ENCODE results near the gene KCNJ4.

Gene KCNJ4

GRCh38 chr22:38455076-38455529 is at the start of gene KCNJ4:
KCNJ4 (minus strand) TSS chr22:38455199; CDS start chr22:38428132, 27,067 bp downstream.
- no peak for FAIRE-seq

GRCh38 chr22:38503021-38503420 is 48.0 kb upstream of the KCNJ4 start:
- no peak for FAIRE-seq
- no peak for DNase-seq (ENCODE audit: insufficient read length, low spot score)

More at GRCh38 chr22:38455076-38455529, at the start of gene KCNJ4:
- DNase-seq (ENCODE audit: insufficient read length, low spot score): no peak

GRCh38 chr22:38501797-38502672 is 47.0 kb upstream of the KCNJ4 start:
- no peak for DNase-seq (ENCODE audit: insufficient read length, low spot score)
- FAIRE-seq: no peak

GRCh38 chr22:38497869-38498268 is 42.9 kb upstream of the KCNJ4 start:
- DNase-seq (ENCODE audit: insufficient read length, low spot score) (no peak), FAIRE-seq (no peak)

GRCh38 chr22:38494939-38495338 is 39.9 kb upstream of the KCNJ4 start:
- FAIRE-seq: no peak
- DNase-seq (ENCODE audit: insufficient read length, low spot score): no peak

- DNase-seq (ENCODE audit: insufficient read length, low spot score): no peak
- no peak for FAIRE-seq
Observed at GRCh38 chr22:38494498-38494897, 39.5 kb upstream of the KCNJ4 start.

GRCh38 chr22:38491707-38492348 is 36.8 kb upstream of the KCNJ4 start:
- FAIRE-seq: no peak
- DNase-seq (ENCODE audit: insufficient read length, low spot score): no peak

GRCh38 chr22:38490915-38491314 is 35.9 kb upstream of the KCNJ4 start:
- no peak for DNase-seq (ENCODE audit: insufficient read length, low spot score)

GRCh38 chr22:38490475-38490874 is 35.5 kb upstream of the KCNJ4 start:
- DNase-seq (ENCODE audit: insufficient read length, low spot score) (no peak), FAIRE-seq (no peak)

More at GRCh38 chr22:38490915-38491314, 35.9 kb upstream of the KCNJ4 start:
- FAIRE-seq: no peak

- DNase-seq (ENCODE audit: insufficient read length, low spot score) (no peak), FAIRE-seq (no peak)
Observed at GRCh38 chr22:38489561-38490145, 34.7 kb upstream of the KCNJ4 start.

- no peak for FAIRE-seq
Observed at GRCh38 chr22:38489142-38489541, 34.1 kb upstream of the KCNJ4 start.

GRCh38 chr22:38487946-38488345 is 32.9 kb upstream of the KCNJ4 start:
- FAIRE-seq (no peak), DNase-seq (ENCODE audit: insufficient read length, low spot score) (no peak)

More at GRCh38 chr22:38489142-38489541, 34.1 kb upstream of the KCNJ4 start:
- DNase-seq (ENCODE audit: insufficient read length, low spot score): no peak

- DNase-seq (ENCODE audit: insufficient read length, low spot score) (no peak), FAIRE-seq (no peak)
Observed at GRCh38 chr22:38485783-38486182, 30.8 kb upstream of the KCNJ4 start.

- DNase-seq (ENCODE audit: insufficient read length, low spot score): no peak
- FAIRE-seq: no peak
Observed at GRCh38 chr22:38484244-38484643, 29.2 kb upstream of the KCNJ4 start.

GRCh38 chr22:38482662-38483308 is 27.8 kb upstream of the KCNJ4 start:
- peak; percentile 35 for FAIRE-seq
- no peak for DNase-seq (ENCODE audit: insufficient read length, low spot score)

GRCh38 chr22:38481871-38482332 is 26.9 kb upstream of the KCNJ4 start:
- DNase-seq (ENCODE audit: insufficient read length, low spot score) (no peak), FAIRE-seq (no peak)

GRCh38 chr22:38481162-38481870 is 26.3 kb upstream of the KCNJ4 start:
- no peak for FAIRE-seq
- DNase-seq (ENCODE audit: insufficient read length, low spot score): no peak

GRCh38 chr22:38479096-38479837 is 24.3 kb upstream of the KCNJ4 start:
- DNase-seq (ENCODE audit: insufficient read length, low spot score) (no peak), FAIRE-seq (peak; percentile 11)

- FAIRE-seq (no peak), DNase-seq (ENCODE audit: insufficient read length, low spot score) (no peak)
Observed at GRCh38 chr22:38477585-38477984, 22.6 kb upstream of the KCNJ4 start.
